IMR-90 (cell line): ENCODE measurements around the gene KRT76. TPM values are rescaled to one million over a fixed set of nuclear protein-coding genes. Genes with fewer than 3 reads are reported as not detected.

Source experiments
- ATAC-seq: fragments of 200-7000 bp; cut with Tn5 transposase; 2 replicates; pipeline ENCODE4 v1.9.1; 2020; ENCODE audit warnings: low read depth, mild to moderate bottlenecking, moderate library complexity
- BruUV-seq: library from RNA; stranded (reverse); fragments of 400-500 nt; replicated peaks from 2 replicates; lab custom pipeline; 2021; lab: Mats Ljungman, UMichigan
- CTCF ChIA-PET: fragments of 300-600 bp; formaldehyde crosslinking; extraction: SDS; loops from one replicate; lab custom pipeline; 2021; ENCODE audit warnings: antibody characterized with exemption; lab: Yijun Ruan, JAX
- POLR2A ChIA-PET: fragments of 300-600 bp; sonication (Branson Sonifier 250); formaldehyde crosslinking; loops from one replicate; lab custom pipeline; 2022; ENCODE audit warnings: antibody characterized with exemption; ENCODE audit not compliant: unreplicated experiment; lab: Charles Lee
- DNase-seq: peaks from one replicate; pipeline ENCODE4 v3.0.0; 2013
- H2AFZ ChIP-seq: replicated peaks from 2 replicates; pipeline ENCODE3; 2013; ENCODE audit warnings: low read length, mild to moderate bottlenecking; ENCODE audit not compliant: poor library complexity
- H2AK5ac ChIP-seq: 2 replicates; pipeline ENCODE4 v1.6.1; 2013; ENCODE audit warnings: low read depth, low read length, inconsistent platforms
- H2AK9ac ChIP-seq: replicated peaks from 2 replicates; pipeline ENCODE3; 2013; ENCODE audit warnings: mild to moderate bottlenecking, low read depth, low read length, moderate library complexity; ENCODE audit not compliant: poor library complexity
- H2BK120ac ChIP-seq: 2 replicates; pipeline ENCODE4 v1.6.1; 2013; ENCODE audit warnings: low read depth, low read length, inconsistent platforms
- H2BK15ac ChIP-seq: 3 replicates; pipeline ENCODE4 v1.6.1; 2013; ENCODE audit warnings: low read depth, low read length, inconsistent platforms
- H2BK20ac ChIP-seq: 2 replicates; pipeline ENCODE4 v1.6.1; 2013; ENCODE audit warnings: low read depth, mild to moderate bottlenecking, inconsistent platforms, low read length, moderate library complexity
- H2BK5ac ChIP-seq: 2 replicates; pipeline ENCODE4 v1.6.1; 2013; ENCODE audit warnings: mild to moderate bottlenecking, low read depth, low read length, inconsistent platforms; ENCODE audit not compliant: poor library complexity, severe bottlenecking
- H3K14ac ChIP-seq: replicated peaks from 2 replicates; pipeline ENCODE4 v1.6.1; 2013; ENCODE audit warnings: low read depth, low read length, inconsistent platforms
- H3K18ac ChIP-seq: 2 replicates; pipeline ENCODE4 v1.6.1; 2013; ENCODE audit warnings: low read depth, low read length, control low read depth
- H3K23ac ChIP-seq: 2 replicates; pipeline ENCODE4 v1.6.1; 2013; ENCODE audit warnings: low read depth, low read length, inconsistent platforms
- H3K27ac ChIP-seq: 2 replicates; pipeline ENCODE4 v1.5.1; 2013; ENCODE audit warnings: mild to moderate bottlenecking, control low read depth, low read length; ENCODE audit not compliant: insufficient read depth
- H3K27me3 ChIP-seq: 2 replicates; pipeline ENCODE4 v1.6.1; 2013; ENCODE audit warnings: low read length; ENCODE audit not compliant: control insufficient read depth, insufficient read depth
- H3K36me3 ChIP-seq: 2 replicates; pipeline ENCODE4 v1.6.1; 2013; ENCODE audit warnings: low read length, mixed read lengths; ENCODE audit not compliant: control insufficient read depth, insufficient read depth
- H3K4ac ChIP-seq: 2 replicates; pipeline ENCODE4 v1.6.1; 2013; ENCODE audit warnings: low read depth, low read length, inconsistent platforms
- H3K4me1 ChIP-seq: 2 replicates; pipeline ENCODE4 v1.6.1; 2013; ENCODE audit warnings: low read length, mixed read lengths; ENCODE audit not compliant: control insufficient read depth, insufficient read depth
- H3K4me2 ChIP-seq: 2 replicates; pipeline ENCODE4 v1.6.1; 2013; ENCODE audit warnings: low read depth, mild to moderate bottlenecking, control low read depth, low read length, moderate library complexity
- H3K4me3 ChIP-seq: 2 replicates; pipeline ENCODE4 v1.5.1; 2013; ENCODE audit warnings: low read depth, mild to moderate bottlenecking, control low read depth, low read length, moderate library complexity; ENCODE audit not compliant: insufficient read depth
- H3K56ac ChIP-seq: 2 replicates; pipeline ENCODE4 v1.6.1; 2013; ENCODE audit warnings: low read length, inconsistent platforms; ENCODE audit not compliant: insufficient read depth; ENCODE audit errors: extremely low read depth
- H3K79me1 ChIP-seq, 2 experiments: 2 replicates each; pipeline ENCODE4 v1.6.1; 2013; ENCODE audit warnings: low read length in 2 of 2, inconsistent platforms in 1 of 2, low read depth in 1 of 2
- H3K9ac ChIP-seq: 2 replicates; pipeline ENCODE4 v1.6.1; 2013; ENCODE audit warnings: low read depth, low read length, control low read depth
- H3K9me1 ChIP-seq: 2 replicates; pipeline ENCODE4 v1.6.1; 2013; ENCODE audit warnings: low read length, inconsistent platforms; ENCODE audit not compliant: insufficient read depth
- H3K9me3 ChIP-seq: 2 replicates; pipeline ENCODE4 v1.6.1; 2013; ENCODE audit warnings: low read length; ENCODE audit not compliant: control insufficient read depth, insufficient read depth
- H4K20me1 ChIP-seq: 2 replicates; pipeline ENCODE4 v1.6.1; 2013; ENCODE audit warnings: low read length, inconsistent platforms; ENCODE audit not compliant: insufficient read depth
- H4K5ac ChIP-seq: 2 replicates; pipeline ENCODE4 v1.6.1; 2013; ENCODE audit warnings: mild to moderate bottlenecking, low read depth, low read length, control low read depth
- H4K8ac ChIP-seq, 2 experiments: 2 replicates each; pipeline ENCODE4 v1.6.1; 2013; ENCODE audit warnings: low read depth in 2 of 2, low read length in 2 of 2, control low read depth in 1 of 2, inconsistent platforms in 1 of 2
- H4K91ac ChIP-seq: 2 replicates; pipeline ENCODE4 v1.6.1; 2013; ENCODE audit warnings: low read depth, low read length, inconsistent platforms; ENCODE audit not compliant: insufficient read depth
- BHLHE40 ChIP-seq: fragments of 150-350 bp; IDR thresholded peaks from 2 replicates; pipeline ENCODE4 v1.6.1; 2016; ENCODE audit warnings: mild to moderate bottlenecking, low read depth, low read length
- WGBS, 2 experiments: methylation state at CpG; one replicate each; pipeline versions ENCODE4 v1.1.5 to v1.1.7; 2013; ENCODE audit warnings: missing lambda C conversion rate in 2 of 2; ENCODE audit not compliant: insufficient read length in 1 of 2; ENCODE audit errors: extremely low coverage in 2 of 2; 5-methylcytosine and 5-hydroxymethylcytosine counted together
- dilution Hi-C: fragments of 300-500 bp; cut with HindIII; formaldehyde crosslinking; loops from one replicate; pipeline ENCODE4 v1.14.3; 2018; ENCODE audit warnings: low sequenced_read_pairs; ENCODE audit not compliant: unreplicated experiment
- in situ Hi-C: fragments of 300-500 bp; cut with MboI; formaldehyde crosslinking; loops from 3 replicates; pipeline ENCODE4 v1.14.3; 2019; ENCODE audit warnings: low sequenced_read_pairs, inconsistent platforms, mixed read lengths
- intact Hi-C: fragments of 100-400 bp; cut with micrococcal nuclease; formaldehyde crosslinking; loops from 2 replicates; pipeline ENCODE4 v1.10.0; 2022
- polyA plus RNA-seq, 3 experiments: library from polyadenylated mRNA; depleted of rRNA; stranded (reverse); fragments of >200 nt; gene quantifications; 2 replicates each; pipeline ENCODE4 v1.2.3, GENCODE V29; 2012; ENCODE audit warnings: low replicate concordance in 1 of 3
- total RNA-seq: library from RNA; depleted of rRNA; stranded (reverse); fragments of >200 nt; gene quantifications from 2 replicates; pipeline ENCODE4 v1.2.3, GENCODE V29; 2012

The KRT76 gene
- total and polyA plus RNA-seq, 2 of the 4 experiments (the other 2 are of a cell fraction), result not detected

- no peak overlapping the region for H2AK9ac ChIP-seq
- intact Hi-C loops (no loop called here), dilution Hi-C loops (no loop called here), in situ Hi-C loops (no loop called here)
- H3K9ac ChIP-seq, result no peak overlapping the region
- no peak overlapping the region for H3K4ac ChIP-seq
- no peak overlapping the region for H4K5ac ChIP-seq
- H3K27ac ChIP-seq, result no peak overlapping the region
- no peak overlapping the region for H3K4me3 ChIP-seq
- H4K20me1 ChIP-seq, result no peaks in the 10 kb centered on the region
- H3K4me1 ChIP-seq, result no peaks in the 10 kb centered on the region
- CTCF ChIA-PET, result no interaction called here
- H3K18ac ChIP-seq, result no peak overlapping the region
- H3K79me1 ChIP-seq, result no peaks in the 10 kb centered on the region
- WGBS, 2 experiments, result no CpG with 5 or more reads among the region's 1 CpG
- no peak overlapping the region for H4K8ac ChIP-seq
- H2AFZ ChIP-seq, result no peak overlapping the region
- no peak for ATAC-seq
- no peak overlapping the region for H3K23ac ChIP-seq
- H3K14ac ChIP-seq, result no peak overlapping the region
- H3K36me3 ChIP-seq, result no peaks in the 10 kb centered on the region
- H2BK5ac ChIP-seq, result no peak overlapping the region
- peaks cover 8% of the 10 kb centered on the region for H3K27me3 ChIP-seq
- H2BK120ac ChIP-seq, result no peak overlapping the region
- no peaks in the 10 kb centered on the region for H3K9me1 ChIP-seq
- H2AK5ac ChIP-seq, result no peak overlapping the region
- no TSS peak for BruUV-seq
- H3K56ac ChIP-seq, result no peak overlapping the region
- POLR2A ChIA-PET, result no interaction called here
- H4K91ac ChIP-seq, result no peak overlapping the region
- DNase-seq, result no peak
- H3K4me2 ChIP-seq, result no peak overlapping the region
- H2BK20ac ChIP-seq, result no peak overlapping the region
- H3K9me3 ChIP-seq, result peaks cover 3% of the 10 kb centered on the region; the same call in 1 of the 2 replicates
- no peak overlapping the region for H2BK15ac ChIP-seq
- TF ChIP-seq BHLHE40, result no peak
Observed at GRCh38 chr12:52765702-52766101, 11.4 kb downstream of the KRT76 start.
